GM18499 (cell line): ENCODE data around the gene CHAF1A.

Source experiments
- ATAC-seq: cut with Tn5 transposase; IDR thresholded peaks from one replicate; pipeline ENCODE4 v1.9.1; 2021; ENCODE audit warnings: moderate number of reproducible peaks; ENCODE audit not compliant: insufficient read depth, unreplicated experiment

CHAF1A gene

GRCh38 chr19:4449639-4450028 is 47.2 kb downstream of the CHAF1A start:
- no peak for ATAC-seq

- no peak for ATAC-seq
Measured at GRCh38 chr19:4452230-4452990, 50.0 kb downstream of the CHAF1A start.

- no peak for ATAC-seq
Measured at GRCh38 chr19:4453232-4454179, 51.1 kb downstream of the CHAF1A start.

- no peak for ATAC-seq
Measured at GRCh38 chr19:4454747-4455718, 52.6 kb downstream of the CHAF1A start.

- ATAC-seq = no peak
Measured at GRCh38 chr19:4455719-4456475, 53.5 kb downstream of the CHAF1A start.

GRCh38 chr19:4456476-4456842 is 54.0 kb downstream of the CHAF1A start:
- ATAC-seq = no peak

- ATAC-seq = no peak
Measured at GRCh38 chr19:4456843-4457653, 54.6 kb downstream of the CHAF1A start.

GRCh38 chr19:4457654-4458395 is 55.4 kb downstream of the CHAF1A start, which contains the start of gene UBXN6:
UBXN6 (minus strand) TSS chr19:4457794; CDS start chr19:4457697, 97 bp downstream.
- peak; percentile 84 for ATAC-seq

- ATAC-seq = no peak
Measured at GRCh38 chr19:4464815-4465581, 62.6 kb downstream of the CHAF1A start.

- no peak for ATAC-seq
Measured at GRCh38 chr19:4467835-4468234, 65.4 kb downstream of the CHAF1A start.

GRCh38 chr19:4471403-4472173 is 69.1 kb downstream of the CHAF1A start:
- peak; percentile 80 for ATAC-seq

- no peak for ATAC-seq
Measured at GRCh38 chr19:4472174-4472974, 69.9 kb downstream of the CHAF1A start, which contains the start of gene HDGFL2. HDGFL2 (plus strand) TSS chr19:4472297; CDS start chr19:4472351, 54 bp downstream.

GRCh38 chr19:4473011-4473762 is 70.7 kb downstream of the CHAF1A start:
- ATAC-seq = no peak

- ATAC-seq = no peak
Measured at GRCh38 chr19:4473763-4474513, 71.5 kb downstream of the CHAF1A start.
